ENCODE results near the gene TTLL9. TPM values are rescaled to one million over a fixed set of nuclear protein-coding genes. Genes with fewer than 3 reads are reported as not detected.

The TTLL9 gene
- polyA plus RNA-seq, 1 donor (not counting 4 experiments of a cell fraction or from before 2014, with no cell fraction given) = not detected

GRCh38 chr20:31972471-31973021, 102.1 kb downstream of the TTLL9 start:
- dilution Hi-C loops (cut with MboI; ENCODE audit: extremely low pct_ligation_motif_present, low sequenced_read_pairs) = no loop called here
- no peaks in the 10 kb centered on the region for H3K36me3 ChIP-seq (ENCODE audit: control insufficient read depth in 2 of 2, extremely low read depth in 1 of 2, insufficient read depth in 2 of 2, low read length in 2 of 2)
- H4K20me1 ChIP-seq (ENCODE audit: control insufficient read depth, extremely low read depth, insufficient read depth, low read length) = no peaks in the 10 kb centered on the region
- FAIRE-seq (no peak), DNase-seq (ENCODE audit: low read depth, low spot score) (no peak)
- H3K9ac ChIP-seq (ENCODE audit: control insufficient read depth, extremely low read depth, insufficient read depth, low read length) = no peak overlapping the region
- H3K79me2 ChIP-seq (ENCODE audit: control insufficient read depth, insufficient read depth, low read length) = no peaks in the 10 kb centered on the region
- no peak overlapping the region for H2AFZ ChIP-seq (ENCODE audit: control insufficient read depth, low read length)
- no peaks in the 10 kb centered on the region for H3K4me1 ChIP-seq (ENCODE audit: control insufficient read depth, extremely low read depth, insufficient read depth, low read length)
- H3K4me3 ChIP-seq (ENCODE audit: control insufficient read depth in 2 of 3, extremely low read depth in 1 of 3, insufficient read depth in 2 of 3, low read depth in 1 of 3, low read length in 3 of 3) = no peak overlapping the region
- TF ChIP-seq CTCF (optimal IDR thresholded peaks at IDR 0.05 in 1 of 3, IDR thresholded peaks at IDR 0.05 in 1 of 3, conservative IDR thresholded peaks at IDR 0.05 in 1 of 3; ENCODE audit: extremely low read depth in 1 of 3, insufficient read depth in 2 of 3, low read length in 3 of 3) (no peak), EZH2 (IDR thresholded peaks at IDR 0.05; ENCODE audit: low read length) (no peak)
- H3K9me1 ChIP-seq (ENCODE audit: control insufficient read depth, extremely low read depth, insufficient read depth, low read length) = no peaks in the 10 kb centered on the region
- peaks cover 30% of the 10 kb centered on the region for H3K27me3 ChIP-seq (ENCODE audit: control insufficient read depth, extremely low read depth, insufficient read depth, low read length)
- H3K4me2 ChIP-seq (ENCODE audit: control insufficient read depth, extremely low read depth, insufficient read depth, low read depth, low read length) = no peak overlapping the region
- H3K9me3 ChIP-seq (ENCODE audit: control insufficient read depth, low read depth, low read length) = no peaks in the 10 kb centered on the region
- H3K27ac ChIP-seq (ENCODE audit: control insufficient read depth, insufficient read depth, low read length) = no peak overlapping the region

DNA sequence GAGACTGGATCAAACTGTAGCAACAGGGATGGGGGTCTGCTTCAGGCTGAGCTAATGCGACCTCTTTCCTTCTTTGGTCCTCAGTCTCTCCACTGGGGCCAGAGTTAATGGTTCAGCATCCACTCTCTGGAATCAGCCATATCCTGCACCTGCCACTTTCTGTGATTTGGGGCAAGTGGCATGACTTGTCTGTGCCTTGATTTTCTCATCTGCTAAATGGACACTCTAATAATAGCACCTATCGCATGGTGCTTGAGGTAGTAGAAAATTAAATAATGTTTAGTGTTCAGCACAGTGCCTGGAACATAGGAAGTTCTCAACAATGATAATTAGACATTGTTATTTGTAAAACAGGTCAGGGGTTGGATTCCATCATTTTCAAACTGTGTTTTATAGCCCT, 103.9 kb downstream of the TTLL9 start:
- DNase-seq (ENCODE audit: low read depth, low spot score) (no peak), FAIRE-seq (no peak)
- Histone ChIP-seq H3K9me3 (ENCODE audit: control insufficient read depth, low read depth, low read length) (no peaks in the 10 kb centered on the region), H3K4me2 (ENCODE audit: control insufficient read depth, extremely low read depth, insufficient read depth, low read depth, low read length) (no peak overlapping the region), H2AFZ (ENCODE audit: control insufficient read depth, low read length) (no peak overlapping the region), H3K4me1 (ENCODE audit: control insufficient read depth, extremely low read depth, insufficient read depth, low read length) (no peaks in the 10 kb centered on the region), H4K20me1 (ENCODE audit: control insufficient read depth, extremely low read depth, insufficient read depth, low read length) (no peaks in the 10 kb centered on the region), H3K9me1 (ENCODE audit: control insufficient read depth, extremely low read depth, insufficient read depth, low read length) (no peaks in the 10 kb centered on the region), H3K4me3 (ENCODE audit: control insufficient read depth in 2 of 3, extremely low read depth in 1 of 3, insufficient read depth in 2 of 3, low read depth in 1 of 3, low read length in 3 of 3) (no peak overlapping the region), H3K79me2 (ENCODE audit: control insufficient read depth, insufficient read depth, low read length) (no peaks in the 10 kb centered on the region), H3K27me3 (ENCODE audit: control insufficient read depth, extremely low read depth, insufficient read depth, low read length) (peaks cover 19% of the 10 kb centered on the region), H3K36me3 (ENCODE audit: control insufficient read depth in 2 of 2, extremely low read depth in 1 of 2, insufficient read depth in 2 of 2, low read length in 2 of 2) (no peaks in the 10 kb centered on the region), H3K27ac (ENCODE audit: control insufficient read depth, insufficient read depth, low read length) (no peak overlapping the region), H3K9ac (ENCODE audit: control insufficient read depth, extremely low read depth, insufficient read depth, low read length) (no peak overlapping the region)
- no peak for TF ChIP-seq EZH2 (IDR thresholded peaks at IDR 0.05; ENCODE audit: low read length)
- TF ChIP-seq CTCF (optimal IDR thresholded peaks at IDR 0.05 in 1 of 3, IDR thresholded peaks at IDR 0.05 in 1 of 3, conservative IDR thresholded peaks at IDR 0.05 in 1 of 3; ENCODE audit: extremely low read depth in 1 of 3, insufficient read depth in 2 of 3, low read length in 3 of 3) = no peak
- dilution Hi-C loops (cut with MboI; ENCODE audit: extremely low pct_ligation_motif_present, low sequenced_read_pairs) = no loop called here
